ENCODE results near the gene TBC1D19.
"Not testable (repeated sequence)": the region's sequence is repeated elsewhere in the genome, so short reads cannot be mapped to it uniquely, and the experiment has no call there.

The TBC1D19 gene

GRCh38 chr4:26613237-26613636 lies 29.4 kb downstream of the TBC1D19 start:
- peak; percentile 5 to 17 for DNase-seq (ENCODE audit: low read depth in 2 of 2)
- H3K4me3 ChIP-seq (replicated peaks in 1 of 2; ENCODE audit: low read depth in 2 of 2, low read length in 2 of 2), result no peak overlapping the region
- no peak for TF ChIP-seq CTCF (IDR thresholded peaks at IDR 0.05; ENCODE audit: low read depth, low read length)

GRCh38 chr4:26613735-26614134 lies 29.9 kb downstream of the TBC1D19 start:
- H3K4me3 ChIP-seq (replicated peaks in 1 of 2; ENCODE audit: low read depth in 2 of 2, low read length in 2 of 2), result no peak overlapping the region
- no peak for DNase-seq (ENCODE audit: low read depth in 2 of 2)
- TF ChIP-seq CTCF (IDR thresholded peaks at IDR 0.05; ENCODE audit: low read depth, low read length), result no peak

- DNase-seq (ENCODE audit: low read depth in 2 of 2), result peak in 1 of 2 donors; percentile 65
- TF ChIP-seq CTCF (IDR thresholded peaks at IDR 0.05; ENCODE audit: low read depth, low read length), result no peak
- H3K4me3 ChIP-seq (replicated peaks in 1 of 2; ENCODE audit: low read depth in 2 of 2, low read length in 2 of 2), result no peak overlapping the region
Observed at GRCh38 chr4:26619784-26620183, 35.9 kb downstream of the TBC1D19 start.

GRCh38 chr4:26621366-26621765 lies 37.5 kb downstream of the TBC1D19 start:
- no peak for DNase-seq (ENCODE audit: low read depth in 2 of 2)
- no peak for TF ChIP-seq CTCF (IDR thresholded peaks at IDR 0.05; ENCODE audit: low read depth, low read length)
- no peak overlapping the region for H3K4me3 ChIP-seq (replicated peaks in 1 of 2; ENCODE audit: low read depth in 2 of 2, low read length in 2 of 2)

- H3K4me3 ChIP-seq (replicated peaks in 1 of 2; ENCODE audit: low read depth in 2 of 2, low read length in 2 of 2), result no peak overlapping the region
- DNase-seq (ENCODE audit: low read depth in 2 of 2), result peak in 1 of 2 donors; percentile 4
- no peak for TF ChIP-seq CTCF (IDR thresholded peaks at IDR 0.05; ENCODE audit: low read depth, low read length)
Observed at GRCh38 chr4:26622913-26623312, 39.0 kb downstream of the TBC1D19 start.

- not testable (repeated sequence) for DNase-seq (ENCODE audit: low read depth in 2 of 2); H3K4me3 ChIP-seq (replicated peaks in 1 of 2; ENCODE audit: low read depth in 2 of 2, low read length in 2 of 2)
Observed at GRCh38 chr4:26626658-26627057, 42.8 kb downstream of the TBC1D19 start.

- DNase-seq (ENCODE audit: low read depth in 2 of 2), result no peak
- TF ChIP-seq CTCF (IDR thresholded peaks at IDR 0.05; ENCODE audit: low read depth, low read length), result no peak
- H3K4me3 ChIP-seq (replicated peaks in 1 of 2; ENCODE audit: low read depth in 2 of 2, low read length in 2 of 2), result no peak overlapping the region
Observed at GRCh38 chr4:26632916-26633315, 49.0 kb downstream of the TBC1D19 start.
